SU-DHL-6 (cell line): ENCODE measurements around the gene IZUMO4.

ENCODE experiments used
- H2AFZ ChIP-seq: fragments of 200-600 bp; sonication (generic); 2 replicates; pipeline ENCODE4 v1.6.1; 2014; ENCODE audit warnings: low read depth, mild to moderate bottlenecking, moderate library complexity, mixed read lengths, antibody characterized with exemption, low read length; ENCODE audit not compliant: severe bottlenecking
- H3F3A ChIP-seq: fragments of 200-600 bp; shearing (Covaris generic); 2 replicates; pipeline ENCODE4 v1.6.0; 2016; ENCODE audit warnings: antibody characterized with exemption, mild to moderate bottlenecking; ENCODE audit not compliant: insufficient read depth
- H3K27ac ChIP-seq: fragments of 200-600 bp; sonication (generic); 2 replicates; pipeline ENCODE4 v1.5.1; 2016; ENCODE audit warnings: low read depth, mild to moderate bottlenecking, low read length, moderate library complexity, mixed read lengths
- H3K27me3 ChIP-seq: fragments of 200-600 bp; sonication (generic), shearing (Covaris generic); 2 replicates; pipeline ENCODE4 v1.6.0; 2014; ENCODE audit warnings: mild to moderate bottlenecking, low read length
- H3K36me3 ChIP-seq: fragments of 200-600 bp; sonication (generic); 2 replicates; pipeline ENCODE4 v1.6.1; 2014; ENCODE audit warnings: mild to moderate bottlenecking, low read length, mixed read lengths
- H3K4me2 ChIP-seq: fragments of 300-600, 200-600 bp; shearing (Covaris generic), sonication (generic); 2 replicates; pipeline ENCODE4 v1.6.0; 2014; ENCODE audit warnings: low read length, low read depth, mild to moderate bottlenecking; ENCODE audit not compliant: poor library complexity, severe bottlenecking
- H3K4me3 ChIP-seq: fragments of 200-600 bp; sonication (generic); 2 replicates; pipeline ENCODE4 v1.5.1; 2014; ENCODE audit warnings: antibody characterized with exemption, low read length, mild to moderate bottlenecking, mixed read lengths; ENCODE audit not compliant: insufficient read depth, poor library complexity, severe bottlenecking
- H3K79me2 ChIP-seq: fragments of 200-600 bp; sonication (generic); 2 replicates; pipeline ENCODE4 v1.6.1; 2014; ENCODE audit warnings: mild to moderate bottlenecking, low read length, moderate library complexity; ENCODE audit not compliant: insufficient read depth
- H3K9ac ChIP-seq: fragments of 200-600 bp; sonication (generic); 2 replicates; pipeline ENCODE4 v1.7.0; 2014; ENCODE audit warnings: mild to moderate bottlenecking, low read length
- H3K9me2 ChIP-seq: fragments of 200-600 bp; sonication (generic); replicated peaks from 2 replicates; pipeline ENCODE4 v1.6.1; 2014; ENCODE audit warnings: low read length; ENCODE audit not compliant: insufficient read depth
- H3K9me3 ChIP-seq: fragments of 200-600 bp; sonication (generic); 2 replicates; pipeline ENCODE4 v1.6.1; 2014; ENCODE audit warnings: low read length, mixed read lengths; ENCODE audit not compliant: insufficient read depth
- H4K20me1 ChIP-seq: fragments of 200-600 bp; sonication (generic); 2 replicates; pipeline ENCODE4 v1.6.1; 2014; ENCODE audit warnings: low read depth, mild to moderate bottlenecking, antibody characterized with exemption, low read length, moderate library complexity, mixed read lengths
- EZH2phosphoT487 ChIP-seq: fragments of 200-600 bp; sonication (generic), shearing (Covaris generic); conservative IDR thresholded peaks from 2 replicates; pipeline ENCODE4 v1.6.1; 2018; ENCODE audit warnings: mild to moderate bottlenecking, antibody characterized with exemption, low read length, moderate library complexity, mixed read lengths
- TF ChIP-seq, protein P1 (sequence below): fragments of 200-600 bp; sonication (generic); IDR thresholded peaks from one replicate; pipeline ENCODE4 v1.5.1; 2017; ENCODE audit warnings: antibody characterized with exemption, mild to moderate bottlenecking, low read length, moderate library complexity; ENCODE audit not compliant: insufficient read depth, poor library complexity, severe bottlenecking

Gene IZUMO4

DNA sequence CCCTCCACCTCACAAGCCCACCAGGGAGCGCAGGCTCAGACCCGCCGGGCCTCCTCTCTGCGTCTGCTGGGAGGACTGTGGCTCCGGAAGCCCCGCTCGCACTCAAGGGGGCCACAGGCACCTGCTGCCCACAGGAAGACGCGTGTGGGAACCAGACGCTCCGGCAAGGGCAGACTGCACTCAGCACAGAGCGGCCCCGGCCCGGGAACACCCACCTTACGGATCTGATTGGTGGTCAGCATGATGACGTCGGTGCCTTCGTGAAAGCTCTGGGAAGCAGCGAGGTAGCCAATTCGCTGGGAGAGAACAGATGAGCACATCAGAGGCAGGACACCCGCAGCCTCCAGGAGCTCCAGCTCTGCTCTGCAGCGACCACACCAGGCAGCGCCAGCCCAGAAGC is 40.1 kb downstream of the IZUMO4 start:
- H4K20me1 ChIP-seq, result no peaks in the 10 kb centered on the region
- no peaks in the 10 kb centered on the region for H3F3A ChIP-seq
- H3K9ac ChIP-seq, result no peak overlapping the region
- H3K27me3 ChIP-seq, result no peaks in the 10 kb centered on the region
- H3K4me3 ChIP-seq, result no peak overlapping the region
- no peak overlapping the region for H3K4me2 ChIP-seq
- TF ChIP-seq, protein P1, sequence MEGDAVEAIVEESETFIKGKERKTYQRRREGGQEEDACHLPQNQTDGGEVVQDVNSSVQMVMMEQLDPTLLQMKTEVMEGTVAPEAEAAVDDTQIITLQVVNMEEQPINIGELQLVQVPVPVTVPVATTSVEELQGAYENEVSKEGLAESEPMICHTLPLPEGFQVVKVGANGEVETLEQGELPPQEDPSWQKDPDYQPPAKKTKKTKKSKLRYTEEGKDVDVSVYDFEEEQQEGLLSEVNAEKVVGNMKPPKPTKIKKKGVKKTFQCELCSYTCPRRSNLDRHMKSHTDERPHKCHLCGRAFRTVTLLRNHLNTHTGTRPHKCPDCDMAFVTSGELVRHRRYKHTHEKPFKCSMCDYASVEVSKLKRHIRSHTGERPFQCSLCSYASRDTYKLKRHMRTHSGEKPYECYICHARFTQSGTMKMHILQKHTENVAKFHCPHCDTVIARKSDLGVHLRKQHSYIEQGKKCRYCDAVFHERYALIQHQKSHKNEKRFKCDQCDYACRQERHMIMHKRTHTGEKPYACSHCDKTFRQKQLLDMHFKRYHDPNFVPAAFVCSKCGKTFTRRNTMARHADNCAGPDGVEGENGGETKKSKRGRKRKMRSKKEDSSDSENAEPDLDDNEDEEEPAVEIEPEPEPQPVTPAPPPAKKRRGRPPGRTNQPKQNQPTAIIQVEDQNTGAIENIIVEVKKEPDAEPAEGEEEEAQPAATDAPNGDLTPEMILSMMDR, result no peak
- TF ChIP-seq EZH2phosphoT487, result no peak
- H3K27ac ChIP-seq, result no peak overlapping the region
- peaks cover 22% of the 10 kb centered on the region; the same call in 1 of the 2 replicates for H3K79me2 ChIP-seq
- no peaks in the 10 kb centered on the region for H3K9me3 ChIP-seq
- no peaks in the 10 kb centered on the region for H3K36me3 ChIP-seq
- no peak overlapping the region for H2AFZ ChIP-seq
- no peaks in the 10 kb centered on the region for H3K9me2 ChIP-seq

DNA sequence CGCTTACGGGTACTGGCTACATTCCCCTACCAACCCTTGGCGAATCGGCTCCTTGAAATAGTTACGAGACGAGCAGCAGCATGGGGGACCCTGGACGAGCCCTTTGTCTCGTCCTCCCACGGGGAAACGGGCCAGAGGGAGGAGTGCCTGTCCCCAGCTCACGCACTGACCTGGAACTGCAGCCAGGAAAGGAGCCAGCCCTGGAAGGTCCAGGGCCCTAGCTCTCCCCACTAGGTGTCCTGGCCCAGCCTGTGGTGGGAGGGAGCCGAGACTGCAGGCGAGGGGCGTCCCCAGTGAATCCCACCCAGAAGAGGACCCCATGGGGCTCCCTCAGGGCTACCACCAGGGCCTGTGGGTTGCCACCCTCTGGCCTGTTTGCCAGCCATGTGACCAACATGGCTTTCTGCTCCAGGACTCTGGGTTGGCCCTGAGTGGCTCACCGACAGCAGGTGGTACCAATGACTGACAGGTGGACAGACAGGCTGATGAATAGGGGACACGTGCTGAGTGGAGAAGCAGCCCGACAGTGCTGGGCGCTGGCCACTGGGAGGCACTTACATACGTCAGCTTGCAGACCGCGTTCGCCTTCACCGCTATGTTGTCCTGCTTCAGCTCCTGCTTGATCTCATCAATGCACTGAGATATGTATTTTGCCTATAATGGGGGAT is 41.5 kb downstream of the IZUMO4 start:
- no peaks in the 10 kb centered on the region for H4K20me1 ChIP-seq

DNA sequence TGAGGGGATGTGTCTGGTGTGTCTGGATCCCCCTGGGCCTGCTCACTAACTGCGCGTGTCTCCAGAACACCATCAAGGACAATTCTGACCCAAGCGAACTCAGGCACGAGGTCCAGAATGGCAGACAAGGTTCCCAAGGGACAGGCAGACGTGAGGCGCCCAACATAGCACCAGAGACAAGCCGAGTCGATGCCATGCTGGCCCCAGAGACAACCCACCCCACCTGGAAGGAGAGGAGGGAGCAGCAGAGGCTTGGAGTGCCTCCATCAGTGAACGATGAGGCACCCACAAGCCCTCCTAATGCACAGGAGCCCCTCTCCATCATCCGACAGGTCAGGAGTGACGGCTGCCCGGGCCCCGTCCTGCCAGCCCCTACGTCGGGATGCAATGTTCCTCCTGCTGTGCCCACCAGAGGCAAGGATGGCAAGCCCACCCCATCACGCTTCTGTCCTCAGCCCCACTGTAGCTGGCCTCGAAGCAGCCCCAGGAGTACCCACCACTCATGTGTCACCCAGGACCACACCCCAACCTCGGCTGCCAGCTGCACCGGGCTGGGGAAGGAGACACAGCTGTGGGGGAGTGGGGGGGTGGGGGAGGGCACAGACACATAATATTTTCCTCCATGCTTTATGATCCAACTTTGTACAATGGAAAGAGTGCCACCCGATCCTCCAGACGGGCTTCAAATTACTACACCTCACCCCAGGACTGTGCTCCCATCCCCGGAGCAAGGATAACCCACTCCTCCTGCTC is 42.8 kb downstream of the IZUMO4 start:
- no peak overlapping the region for H2AFZ ChIP-seq
- H3K27me3 ChIP-seq, result no peaks in the 10 kb centered on the region
- H3K4me3 ChIP-seq, result no peak overlapping the region
- H3K27ac ChIP-seq, result no peak overlapping the region
- H3K4me2 ChIP-seq, result no peak overlapping the region
- H3F3A ChIP-seq, result no peaks in the 10 kb centered on the region
- no peaks in the 10 kb centered on the region for H3K9me3 ChIP-seq
- no peaks in the 10 kb centered on the region for H3K9me2 ChIP-seq
- no peaks in the 10 kb centered on the region for H3K36me3 ChIP-seq
- no peaks in the 10 kb centered on the region for H4K20me1 ChIP-seq
- TF ChIP-seq, protein P1, result no peak
- no peak for TF ChIP-seq EZH2phosphoT487
- H3K79me2 ChIP-seq, result peaks cover 45% of the 10 kb centered on the region
- H3K9ac ChIP-seq, result no peak overlapping the region

More for the DNA sequence above, 41.5 kb downstream of the IZUMO4 start:
- TF ChIP-seq, protein P1, result no peak
- TF ChIP-seq EZH2phosphoT487, result no peak
- H3K9me3 ChIP-seq, result no peaks in the 10 kb centered on the region
- no peaks in the 10 kb centered on the region for H3F3A ChIP-seq
- H3K4me2 ChIP-seq, result no peak overlapping the region
- H2AFZ ChIP-seq, result no peak overlapping the region
- H3K27me3 ChIP-seq, result no peaks in the 10 kb centered on the region
- no peaks in the 10 kb centered on the region for H3K9me2 ChIP-seq
- no peaks in the 10 kb centered on the region for H3K36me3 ChIP-seq
- H3K9ac ChIP-seq, result no peak overlapping the region
- peaks cover 32% of the 10 kb centered on the region for H3K79me2 ChIP-seq
- H3K4me3 ChIP-seq, result no peak overlapping the region
- no peak overlapping the region for H3K27ac ChIP-seq
